DND-41 (cell line): Measurements from ENCODE around the gene SCYGR1.

Source experiments
- EZH2 ChIP-seq: IDR thresholded peaks from 3 replicates; pipeline ENCODE4 v1.6.1; 2012; ENCODE audit warnings: borderline replicate concordance, low read depth, mild to moderate bottlenecking, moderate library complexity, low read length, inconsistent platforms; ENCODE audit not compliant: severe bottlenecking
- TF ChIP-seq, protein P1 (sequence below): IDR thresholded peaks from 2 replicates; pipeline ENCODE4 v1.5.1; 2012; ENCODE audit warnings: borderline replicate concordance, low read length, moderate library complexity, mild to moderate bottlenecking; ENCODE audit not compliant: poor library complexity, severe bottlenecking; ENCODE audit errors: extremely low read depth

GRCh38 chr2:227404585-227405271 lies 17.0 kb upstream of the SCYGR1 start:
- TF ChIP-seq, protein P1, sequence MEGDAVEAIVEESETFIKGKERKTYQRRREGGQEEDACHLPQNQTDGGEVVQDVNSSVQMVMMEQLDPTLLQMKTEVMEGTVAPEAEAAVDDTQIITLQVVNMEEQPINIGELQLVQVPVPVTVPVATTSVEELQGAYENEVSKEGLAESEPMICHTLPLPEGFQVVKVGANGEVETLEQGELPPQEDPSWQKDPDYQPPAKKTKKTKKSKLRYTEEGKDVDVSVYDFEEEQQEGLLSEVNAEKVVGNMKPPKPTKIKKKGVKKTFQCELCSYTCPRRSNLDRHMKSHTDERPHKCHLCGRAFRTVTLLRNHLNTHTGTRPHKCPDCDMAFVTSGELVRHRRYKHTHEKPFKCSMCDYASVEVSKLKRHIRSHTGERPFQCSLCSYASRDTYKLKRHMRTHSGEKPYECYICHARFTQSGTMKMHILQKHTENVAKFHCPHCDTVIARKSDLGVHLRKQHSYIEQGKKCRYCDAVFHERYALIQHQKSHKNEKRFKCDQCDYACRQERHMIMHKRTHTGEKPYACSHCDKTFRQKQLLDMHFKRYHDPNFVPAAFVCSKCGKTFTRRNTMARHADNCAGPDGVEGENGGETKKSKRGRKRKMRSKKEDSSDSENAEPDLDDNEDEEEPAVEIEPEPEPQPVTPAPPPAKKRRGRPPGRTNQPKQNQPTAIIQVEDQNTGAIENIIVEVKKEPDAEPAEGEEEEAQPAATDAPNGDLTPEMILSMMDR = no peak
- TF ChIP-seq EZH2 = no peak
